ENCODE results near the gene ZDHHC22. TPM values are rescaled to one million over a fixed set of nuclear protein-coding genes. Genes with fewer than 3 reads are reported as not detected.

Gene ZDHHC22
- total RNA-seq, 1 donor from 2014 or later: not detected

DNA sequence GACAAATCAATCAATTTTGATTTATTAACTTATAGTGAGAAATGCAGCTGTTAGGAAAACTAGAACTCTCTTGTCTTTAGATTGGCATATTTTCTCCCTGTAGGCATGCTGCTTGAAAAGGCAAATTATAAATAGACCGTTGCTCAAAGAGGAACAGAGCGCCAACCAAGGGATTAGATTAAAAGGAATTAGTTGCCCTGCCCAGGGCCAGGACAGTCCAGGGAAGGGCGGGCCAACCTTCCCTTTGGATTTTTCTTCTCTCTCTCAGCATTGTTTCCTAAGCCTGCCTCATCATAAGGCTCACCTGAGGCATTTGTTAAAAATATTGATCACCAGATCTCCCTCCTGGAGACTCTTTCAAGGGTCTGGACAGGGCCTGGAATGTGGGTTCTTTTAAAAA lies 34.9 kb downstream of the ZDHHC22 start:
- ATAC-seq (no peak), DNase-seq (ENCODE audit: low spot score) (no peak)

DNA sequence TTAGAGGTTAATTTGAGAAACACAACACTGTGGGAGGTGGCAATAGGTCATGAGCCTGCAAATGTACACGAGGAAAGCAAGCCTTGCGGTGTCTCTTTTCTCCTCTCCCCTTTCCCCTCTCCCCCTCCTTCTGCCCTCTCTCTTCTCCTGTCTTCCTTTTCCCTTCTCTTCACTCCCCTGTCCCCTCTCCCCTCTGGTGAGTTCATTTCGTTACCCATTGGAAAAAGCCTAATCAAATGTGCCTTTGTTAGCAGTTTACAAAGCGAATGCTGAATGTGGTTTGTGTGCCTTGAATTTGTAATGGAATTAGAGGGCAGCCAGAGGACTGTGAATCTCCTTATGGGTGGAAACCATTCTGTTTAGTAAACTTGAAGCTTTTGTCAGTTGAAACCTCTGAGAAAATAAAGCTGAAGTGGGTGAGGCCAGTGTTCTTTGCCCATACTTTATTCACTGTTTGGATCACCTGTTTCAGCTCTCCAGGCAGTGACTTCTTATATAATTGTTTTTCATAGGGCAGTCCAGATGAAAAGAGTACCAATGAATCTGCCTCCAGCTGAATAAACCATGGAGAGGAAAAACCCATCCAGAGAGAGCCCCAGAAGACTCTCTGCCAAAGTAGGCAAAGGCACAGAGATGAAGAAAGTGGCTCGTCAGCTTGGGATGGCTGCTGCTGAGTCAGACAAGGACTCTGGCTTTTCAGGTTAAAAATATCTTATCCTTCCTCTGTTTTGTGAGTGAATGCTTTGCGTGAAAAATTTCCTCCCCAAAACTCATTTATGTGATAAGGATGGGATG lies 36.2 kb downstream of the ZDHHC22 start:
- ATAC-seq: no peak
- no peak for DNase-seq (ENCODE audit: low spot score)

DNA sequence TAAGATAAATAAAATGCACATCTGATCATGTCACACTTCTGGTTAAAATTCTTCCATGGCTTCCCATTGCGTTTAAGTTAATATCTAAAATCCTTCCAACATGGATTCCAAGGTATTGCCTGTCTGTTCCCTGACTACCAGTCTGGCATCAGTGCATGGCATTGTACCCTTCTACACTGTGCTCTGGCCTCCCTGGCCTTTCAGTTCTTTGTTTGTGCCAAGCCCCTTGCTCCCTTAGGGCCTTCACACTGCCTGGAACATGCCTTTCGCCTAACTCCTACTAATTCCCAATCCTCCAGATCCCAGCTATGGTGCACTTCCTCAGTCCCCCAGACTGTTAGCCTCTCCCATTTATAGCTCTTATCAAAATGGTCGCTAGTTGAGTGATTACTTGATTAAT lies 37.2 kb downstream of the ZDHHC22 start:
- no peak for ATAC-seq
- no peak for DNase-seq (ENCODE audit: low spot score)

DNA sequence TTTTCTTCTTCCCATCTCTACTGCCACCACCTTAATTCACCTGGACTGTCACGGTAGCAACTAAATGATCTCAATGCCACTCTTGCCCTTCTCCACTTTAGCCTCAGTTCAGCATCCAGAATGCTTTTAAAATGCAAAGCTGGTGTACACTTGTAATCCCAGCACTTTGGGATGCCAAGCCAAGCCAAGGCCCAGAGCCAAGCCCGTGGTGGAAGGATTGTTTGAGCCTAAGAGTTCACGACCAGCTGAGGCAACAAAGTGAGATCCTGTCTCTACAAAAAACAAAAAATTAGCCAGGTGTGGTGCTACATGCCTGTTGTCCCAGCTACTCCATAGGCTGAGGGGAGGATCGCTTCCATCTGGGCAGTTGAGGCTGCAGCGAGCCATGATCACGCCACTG lies 37.6 kb downstream of the ZDHHC22 start:
- ATAC-seq: peak; percentile 79
- DNase-seq (ENCODE audit: low spot score): peak; percentile 65

DNA sequence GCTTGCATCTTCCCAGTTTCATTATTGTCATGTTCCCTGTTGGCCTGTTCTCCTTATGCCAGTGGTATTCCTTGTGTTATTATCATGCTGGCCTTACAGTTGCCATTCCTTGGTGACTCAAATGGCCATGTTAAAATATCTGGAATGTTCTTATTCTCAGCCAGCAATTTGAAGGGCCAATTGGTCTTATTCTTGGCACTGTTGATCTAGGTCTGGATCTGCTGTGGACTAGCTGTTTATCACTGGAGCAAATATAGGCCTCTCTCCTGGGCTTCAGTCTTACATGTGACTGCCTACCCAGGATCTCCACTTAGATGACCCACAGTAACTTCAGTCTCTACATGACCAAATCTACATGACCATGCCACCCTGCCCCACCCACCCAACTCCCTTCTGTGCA lies 38.1 kb downstream of the ZDHHC22 start:
- DNase-seq (ENCODE audit: low spot score): no peak
- no peak for ATAC-seq

DNA sequence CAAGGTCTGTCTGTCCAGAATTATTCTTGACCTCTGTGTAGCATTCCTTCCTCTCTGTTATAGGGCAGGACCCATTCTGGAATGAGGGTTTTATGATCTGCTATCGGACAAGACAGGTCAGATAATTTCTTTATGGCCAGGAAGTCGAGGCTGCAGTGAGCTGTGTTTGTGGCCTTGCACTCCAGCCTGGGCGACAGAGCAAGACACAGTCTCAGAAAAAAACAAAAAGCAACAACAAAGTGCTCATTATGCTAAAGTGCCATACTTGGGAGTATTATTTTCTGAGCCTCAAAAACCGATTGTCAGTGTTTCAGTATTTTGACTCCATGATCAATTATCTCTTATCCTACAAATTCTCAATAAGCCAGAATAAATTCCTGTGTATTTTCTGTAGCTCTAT lies 39.4 kb downstream of the ZDHHC22 start:
- ATAC-seq: no peak
- no peak for DNase-seq (ENCODE audit: low spot score)

DNA sequence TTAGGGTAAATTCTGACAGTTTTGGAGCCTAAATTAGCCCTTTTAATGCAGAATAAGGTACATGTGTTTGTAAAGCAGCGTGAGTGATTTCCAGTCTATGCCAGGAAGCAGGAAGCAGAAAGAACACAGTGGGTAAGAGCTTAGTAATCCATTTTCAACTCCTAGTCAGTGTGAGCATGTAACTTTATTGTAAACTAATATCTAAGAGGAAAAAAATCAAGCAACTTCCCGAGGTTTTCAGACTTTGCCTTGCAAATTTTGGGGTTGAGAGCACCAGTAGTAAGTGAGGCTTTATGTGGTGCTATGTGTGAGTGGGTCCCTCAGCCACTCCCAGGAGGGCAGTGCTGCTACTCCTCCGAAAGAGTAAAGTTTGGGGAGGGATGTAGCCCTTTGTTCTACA lies 40.6 kb downstream of the ZDHHC22 start:
- ATAC-seq (no peak), DNase-seq (ENCODE audit: low spot score) (no peak)

DNA sequence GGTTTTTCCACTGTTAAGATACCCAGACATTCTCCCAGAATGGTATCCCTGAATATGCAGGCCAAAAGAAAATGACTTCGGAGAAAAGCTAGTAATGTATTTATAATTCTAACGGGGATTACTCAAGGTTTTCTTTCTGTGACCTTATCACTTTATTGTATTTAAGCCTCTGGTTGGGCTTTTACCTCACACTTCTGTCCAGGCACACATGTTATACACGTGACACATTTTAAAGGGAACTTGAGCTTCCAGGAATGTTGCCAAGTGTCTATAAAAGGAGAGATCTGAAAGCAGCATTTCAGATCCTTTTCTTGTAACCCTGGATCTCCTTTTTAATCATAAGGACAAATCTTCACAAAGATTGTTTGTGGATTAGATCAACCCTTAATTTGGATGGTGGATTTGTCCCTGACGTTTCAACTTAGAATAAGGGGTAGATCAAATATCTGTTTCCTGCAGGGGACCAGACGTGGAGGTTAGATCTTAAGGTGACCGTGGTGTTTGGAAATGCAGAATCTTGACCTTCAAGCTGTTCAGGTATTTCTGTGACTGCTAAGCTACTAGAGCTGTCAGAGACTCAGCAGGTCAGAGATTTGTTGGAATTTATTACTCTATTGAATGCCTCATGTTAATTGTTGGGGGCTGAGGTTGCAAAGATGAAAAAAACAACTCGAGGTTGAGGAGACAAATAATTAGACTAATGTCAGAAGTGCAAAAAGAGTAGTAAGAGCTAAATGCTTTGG lies 42.0 kb downstream of the ZDHHC22 start:
- no peak for ATAC-seq
- no peak for DNase-seq (ENCODE audit: low spot score)

DNA sequence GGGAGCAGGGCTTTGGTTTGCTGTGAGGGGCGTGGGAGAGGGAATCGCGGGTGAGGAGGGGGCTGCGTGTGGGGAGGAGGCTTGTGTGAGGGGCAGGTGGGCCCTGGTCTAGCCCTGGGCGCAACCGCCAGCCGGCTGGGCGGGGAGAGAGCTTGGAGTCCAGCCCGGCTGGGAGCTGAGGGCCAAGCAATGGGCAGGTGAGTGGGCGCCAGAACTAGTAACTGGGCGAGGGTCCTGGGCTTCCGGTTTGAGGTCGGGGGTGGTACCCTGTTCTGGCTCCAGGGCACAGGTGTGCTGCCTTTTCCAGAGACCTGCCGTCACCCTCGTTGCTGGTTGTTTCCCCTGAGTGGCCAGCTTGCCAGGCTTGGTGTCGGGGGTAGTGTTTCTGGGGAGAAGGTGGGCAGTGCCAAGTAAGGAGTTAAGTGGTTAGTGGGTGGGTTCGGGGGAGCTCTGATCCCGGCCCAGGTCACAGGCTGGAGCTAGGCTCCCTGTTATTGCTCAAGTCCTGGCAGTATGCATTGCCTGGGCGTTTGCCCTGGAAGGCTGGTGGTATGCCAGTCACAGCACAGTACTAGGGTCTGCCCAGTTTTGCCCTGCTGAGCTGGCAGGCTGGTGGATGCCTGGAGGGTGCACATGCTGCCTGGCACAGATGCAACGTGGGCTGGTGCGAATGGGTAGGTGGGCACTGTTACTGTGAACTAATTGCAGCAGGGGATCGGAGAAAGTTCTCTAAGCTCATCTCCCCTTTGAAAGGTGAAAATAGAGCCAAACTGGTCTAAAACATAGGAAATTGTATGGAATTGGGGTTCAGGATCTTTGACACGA lies 42.9 kb downstream of the ZDHHC22 start:
- ATAC-seq: peak; percentile 68
- DNase-seq (ENCODE audit: low spot score): peak; percentile 91

DNA sequence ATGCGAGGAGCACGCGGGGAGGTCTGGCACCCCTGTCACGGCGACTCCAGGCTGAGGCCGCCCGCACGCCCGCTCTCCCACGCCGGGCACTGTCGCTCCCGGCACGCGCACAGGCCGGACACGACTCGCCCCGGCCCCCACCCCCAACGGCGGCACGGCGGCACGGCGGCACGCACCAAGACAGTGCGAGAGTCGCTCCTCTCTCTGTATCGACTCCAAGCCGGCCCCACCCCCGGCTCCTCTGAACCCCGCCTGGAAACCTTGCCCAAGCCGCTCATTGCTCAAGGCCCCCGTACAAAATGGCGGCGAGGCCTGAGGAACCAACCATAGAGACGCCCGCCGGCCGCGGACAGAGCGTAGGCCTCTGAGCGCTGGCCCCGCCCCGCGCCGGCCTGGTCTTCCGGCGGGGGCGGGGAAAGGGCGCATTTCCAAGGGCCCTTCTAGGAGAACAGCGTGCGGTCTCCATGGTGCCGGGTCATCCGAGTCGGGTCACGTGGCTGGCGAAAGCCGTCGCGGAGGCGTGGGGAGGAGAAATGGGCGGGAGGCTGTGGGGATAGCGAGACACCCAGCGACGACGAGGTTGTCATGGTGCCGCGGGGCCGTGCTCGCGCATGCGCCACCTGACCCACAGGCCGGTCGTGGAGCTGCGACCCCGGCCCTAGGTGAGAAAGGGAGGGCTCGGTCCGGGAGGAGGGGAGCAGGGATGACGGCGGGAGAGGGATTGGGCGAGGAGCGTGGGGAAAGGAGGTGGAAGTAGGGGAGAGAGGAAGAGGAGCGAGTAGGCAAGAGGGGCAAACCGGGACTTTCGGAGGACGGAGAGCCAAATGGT lies 43.7 kb downstream of the ZDHHC22 start, which contains the start of gene CIPC:
Gene CIPC (plus strand): TSS at position 559 of the 829 bp plus-strand sequence. CDS start 7,451 bp downstream, outside the sequence.
- ATAC-seq (peak; percentile 87), DNase-seq (ENCODE audit: low spot score) (peak; percentile 100)

DNA sequence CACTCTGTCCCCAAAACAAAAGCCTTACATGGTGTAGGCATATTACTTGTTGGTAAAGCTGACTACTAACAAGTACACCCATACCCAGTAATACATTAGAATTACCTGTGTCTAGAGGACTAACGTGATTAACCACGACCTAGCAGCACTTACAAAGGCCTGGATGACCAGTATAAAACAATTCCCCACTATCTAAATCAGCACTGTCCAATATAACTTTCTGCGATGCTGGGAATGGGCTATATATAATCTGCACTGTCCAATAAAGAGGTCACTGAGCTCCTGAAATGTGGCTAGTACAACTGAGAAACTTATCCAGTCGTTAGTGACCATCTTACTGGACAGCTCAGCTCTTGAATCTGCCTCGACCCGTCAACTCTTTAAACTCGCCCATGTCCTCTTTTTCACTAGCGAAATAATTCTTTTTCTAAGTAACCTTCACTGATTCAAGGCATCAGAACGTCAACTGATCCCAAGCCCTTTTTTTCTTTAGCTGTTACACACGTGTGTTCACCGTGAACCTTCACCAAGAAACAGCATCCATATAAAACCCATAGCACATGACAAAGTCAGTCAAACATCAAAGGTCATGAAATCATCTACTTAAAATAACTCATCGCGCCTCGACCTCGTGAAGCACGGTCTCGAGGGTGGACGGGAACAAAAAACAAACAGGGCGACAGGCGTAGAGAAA lies 44.4 kb downstream of the ZDHHC22 start:
- DNase-seq (ENCODE audit: low spot score) (no peak), ATAC-seq (no peak)

DNA sequence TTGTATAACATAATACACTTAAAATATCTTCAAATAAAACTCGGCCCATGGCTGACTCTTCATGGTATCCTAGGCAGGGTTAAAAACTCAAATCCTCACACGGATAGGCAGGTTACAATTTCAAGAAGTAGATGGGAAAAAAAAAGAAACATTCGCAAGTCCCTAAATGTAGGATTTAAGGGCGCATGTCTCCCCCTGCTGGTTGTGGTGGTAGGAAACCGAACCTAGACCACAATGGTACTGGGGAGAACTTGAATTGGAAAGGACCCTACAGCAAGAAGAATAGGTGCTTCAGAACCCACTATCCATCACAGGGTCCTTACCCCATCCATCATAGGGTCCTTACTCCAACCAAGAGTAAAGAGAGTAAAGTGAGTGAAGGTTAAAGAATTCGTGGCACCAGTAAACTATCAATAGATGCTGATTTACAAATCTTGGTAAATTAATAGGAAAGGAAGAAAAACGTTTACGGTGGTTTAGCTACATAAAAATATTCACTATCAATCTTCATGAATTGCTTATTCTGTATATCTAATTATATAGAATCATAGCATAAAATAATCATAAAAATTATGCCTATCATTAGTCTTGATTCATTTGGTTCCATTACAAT lies 46.8 kb downstream of the ZDHHC22 start:
- DNase-seq (ENCODE audit: low spot score) (peak; percentile 76), ATAC-seq (no peak)

DNA sequence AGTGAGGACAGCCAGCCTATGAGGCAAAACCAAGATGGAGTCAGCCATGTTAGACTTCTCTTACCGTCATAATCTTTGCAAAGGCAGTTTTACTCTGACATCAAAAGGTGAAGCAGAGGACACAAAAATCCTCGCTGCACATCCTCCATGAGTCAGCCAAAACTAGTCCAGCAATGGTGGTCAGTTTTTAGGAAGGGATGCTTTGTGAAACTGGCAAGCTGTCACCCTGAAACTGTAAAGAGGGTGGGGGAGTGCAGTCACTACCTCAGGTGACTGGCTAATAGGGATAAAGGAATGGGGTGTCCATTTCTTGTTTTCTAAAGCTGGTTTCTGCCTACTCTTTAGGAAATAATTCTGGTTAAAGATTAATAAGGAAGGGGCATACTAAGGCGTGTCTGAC lies 48.9 kb downstream of the ZDHHC22 start:
- ATAC-seq (no peak), DNase-seq (ENCODE audit: low spot score) (no peak)

DNA sequence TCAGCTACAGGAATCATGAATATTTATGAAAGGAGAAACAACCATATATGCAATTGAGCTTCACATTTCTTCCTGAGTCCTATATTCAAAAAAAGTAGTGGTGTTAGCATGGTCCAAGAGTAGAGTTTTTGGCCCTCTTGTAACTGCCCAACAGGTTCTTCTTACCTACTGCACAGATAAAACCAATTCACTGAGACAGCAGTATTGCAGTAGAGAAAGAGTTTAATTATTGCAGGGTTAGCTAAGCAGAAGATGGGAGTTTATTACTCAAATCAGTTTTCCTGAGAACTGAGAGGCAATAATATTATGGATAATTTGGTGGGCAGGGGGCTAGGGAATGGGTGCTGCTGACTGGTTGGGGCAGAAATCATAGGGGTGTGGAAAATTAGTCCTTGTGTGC lies 50.1 kb downstream of the ZDHHC22 start:
- no peak for DNase-seq (ENCODE audit: low spot score)
- ATAC-seq: no peak

DNA sequence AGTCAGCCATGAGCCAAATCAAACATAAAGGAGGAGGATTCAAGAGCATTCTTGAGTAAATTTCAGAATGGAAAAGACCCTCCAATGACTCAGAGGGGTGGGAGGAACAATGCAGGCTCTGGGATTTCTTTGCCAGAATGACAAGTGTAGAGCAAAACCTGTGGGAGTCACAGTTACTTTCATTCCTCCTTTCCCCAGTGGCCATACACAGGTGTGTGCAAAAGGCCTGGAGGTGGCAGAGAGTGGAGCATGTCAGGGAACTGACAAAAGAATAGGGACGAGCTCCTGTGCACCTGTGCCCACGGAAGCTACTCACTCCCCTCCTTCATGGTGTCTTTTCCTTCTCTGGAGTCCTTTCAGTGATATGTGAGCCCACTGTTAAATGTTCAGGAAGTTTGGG lies 52.9 kb downstream of the ZDHHC22 start:
- no peak for ATAC-seq

DNA sequence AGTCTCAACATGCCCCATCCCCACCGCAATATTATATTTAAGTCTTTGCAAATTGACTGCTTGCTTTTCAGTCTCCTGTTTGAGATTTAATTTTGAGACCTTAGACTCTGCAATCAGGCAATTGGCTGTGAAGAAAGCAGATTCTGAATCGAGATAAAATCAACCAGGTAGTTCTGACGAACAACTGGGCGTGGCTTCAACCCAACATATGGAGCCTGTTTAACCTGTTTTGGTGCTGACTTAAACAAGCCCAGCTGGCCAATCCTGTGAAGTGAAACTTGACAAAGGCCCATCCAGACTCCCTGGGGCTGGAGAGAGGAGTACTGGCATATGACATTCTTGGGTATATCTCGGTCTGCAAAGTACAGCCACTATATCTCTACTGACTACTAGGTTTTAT lies 53.4 kb downstream of the ZDHHC22 start:
- no peak for DNase-seq (ENCODE audit: low spot score)
- ATAC-seq: no peak

More for the DNA sequence above, 52.9 kb downstream of the ZDHHC22 start:
- no peak for DNase-seq (ENCODE audit: low spot score)

DNA sequence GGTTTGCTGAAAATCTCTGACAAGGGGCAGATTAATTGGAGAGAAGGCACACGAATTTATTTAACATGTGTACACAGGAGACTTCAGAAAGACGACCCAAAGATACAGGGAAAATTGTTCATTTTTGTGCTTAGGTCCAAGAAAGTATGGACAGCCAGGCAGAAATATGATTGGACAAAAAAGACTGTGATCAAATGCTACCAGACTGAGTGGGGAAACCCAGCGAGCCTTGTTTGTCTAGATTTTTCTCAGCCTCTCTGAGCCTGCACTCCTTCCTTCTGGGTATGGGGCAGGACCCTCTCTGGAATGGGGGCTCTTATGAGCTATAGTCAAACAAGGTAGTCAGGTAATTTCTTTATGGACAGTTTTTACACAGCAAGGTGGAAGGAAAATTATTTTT lies 54.0 kb downstream of the ZDHHC22 start:
- DNase-seq (ENCODE audit: low spot score) (no peak), ATAC-seq (no peak)

DNA sequence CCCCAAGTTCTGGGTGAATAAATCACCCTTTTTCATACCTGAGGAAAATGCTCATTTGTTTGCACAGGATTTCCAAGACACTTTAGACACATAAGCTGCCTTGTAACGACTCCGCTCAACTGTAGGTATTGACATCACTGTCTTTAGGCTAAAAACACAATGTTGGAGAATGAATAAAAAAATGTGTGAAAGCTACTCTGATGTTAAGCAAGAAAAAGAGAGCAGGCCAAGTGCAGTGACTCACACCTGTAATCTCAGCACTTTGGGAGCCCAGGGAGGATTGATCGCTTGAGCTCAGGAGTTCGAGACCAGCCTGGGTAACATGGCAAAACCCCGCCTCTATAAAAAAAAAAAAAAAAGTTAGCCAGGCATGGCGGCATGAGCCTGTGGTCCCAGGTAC lies 54.6 kb downstream of the ZDHHC22 start:
- no peak for DNase-seq (ENCODE audit: low spot score)
- no peak for ATAC-seq

DNA sequence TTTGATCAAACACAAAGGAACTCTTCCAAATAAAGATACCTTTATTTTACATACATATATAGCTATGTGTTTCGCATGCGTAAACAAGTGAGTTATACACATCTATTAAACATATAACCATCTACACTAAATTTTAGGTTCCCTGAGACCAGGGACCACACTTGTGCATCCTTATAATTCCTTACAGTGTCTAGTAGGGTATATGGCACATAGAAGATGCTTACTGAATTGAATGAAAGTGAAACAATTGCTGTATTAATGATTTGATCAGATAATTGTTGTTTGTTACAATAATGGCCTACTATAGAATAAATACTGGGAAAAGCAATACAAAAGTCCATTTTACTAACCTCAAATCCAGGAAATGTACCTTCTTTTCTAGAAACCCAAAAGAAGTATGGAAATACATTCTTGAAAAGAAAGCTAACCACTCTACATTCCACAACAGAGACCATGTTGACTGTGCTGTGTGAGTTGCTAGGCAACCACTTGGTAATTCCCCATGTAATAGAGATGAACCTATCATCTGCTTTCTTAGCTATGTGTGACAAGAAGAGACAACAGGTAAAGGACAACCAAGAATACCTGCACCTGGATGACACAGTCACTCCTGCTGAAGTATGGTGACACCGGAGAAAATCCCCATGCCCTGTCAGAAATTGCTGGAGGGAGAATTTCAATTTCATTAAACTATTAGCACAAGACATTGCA lies 55.4 kb downstream of the ZDHHC22 start:
- no peak for ATAC-seq
- no peak for DNase-seq (ENCODE audit: low spot score)

Data from left lobe of liver (tissue), 2 donors.